Femur (tissue), 1 donor: ENCODE data around the gene PDSS1.
"Not testable (repeated sequence)": the region's sequence is repeated elsewhere in the genome, so short reads cannot be mapped to it uniquely, and the experiment has no call there.

Experiments used
- DNase-seq: peaks from one replicate; pipeline ENCODE4 v3.0.0-alpha.2; 2017

Gene PDSS1

GRCh38 chr10:26697163-26697921, at the start of gene PDSS1:
PDSS1 (plus strand) TSS chr10:26697701; CDS start chr10:26697712, 11 bp downstream.
- DNase-seq: peak; percentile 82

DNA sequence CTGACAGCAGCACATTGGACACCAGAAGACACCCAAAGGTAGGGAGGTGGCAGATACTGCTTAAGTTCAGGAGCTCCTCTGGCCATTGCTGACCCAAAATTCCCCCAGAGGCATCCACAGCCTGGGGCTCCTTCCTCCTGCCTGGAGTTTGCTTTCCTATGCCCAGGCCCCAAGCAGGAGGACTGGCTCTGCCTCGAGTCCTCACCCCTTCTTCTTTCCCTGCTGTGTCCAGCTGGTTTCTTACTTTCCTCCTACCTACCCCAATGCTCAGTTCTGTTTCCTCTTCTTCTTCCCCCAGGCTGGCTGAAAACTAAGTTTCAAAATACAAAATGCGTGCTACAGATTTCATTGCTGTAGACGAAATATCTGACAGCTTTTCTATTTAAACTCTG, 49.3 kb upstream of the PDSS1 start:
- not testable (repeated sequence) for DNase-seq

- DNase-seq: no peak
Measured at GRCh38 chr10:26650406-26650805, 47.1 kb upstream of the PDSS1 start.

GRCh38 chr10:26651476-26651875, 46.0 kb upstream of the PDSS1 start:
- not testable (repeated sequence) for DNase-seq

DNA sequence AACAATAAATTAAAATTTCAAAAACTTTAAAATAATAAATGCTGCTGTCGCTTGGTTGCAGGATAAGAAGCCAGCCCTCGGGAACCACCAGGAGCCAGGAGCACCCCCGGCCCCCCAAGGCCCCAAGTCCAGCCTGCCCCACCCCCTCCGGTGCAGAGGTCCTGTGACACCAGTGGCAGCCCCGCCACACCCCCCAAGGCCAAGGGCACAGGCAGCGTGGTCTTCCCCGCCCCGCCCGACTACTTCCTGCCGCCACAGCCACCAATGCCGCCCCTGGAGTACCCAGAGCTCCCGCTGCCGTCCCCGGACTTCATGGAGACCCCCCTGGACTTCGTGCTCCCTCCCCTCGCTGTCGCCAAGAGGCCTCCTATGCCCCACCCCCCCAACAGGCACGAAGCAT, 44.5 kb upstream of the PDSS1 start:
- no peak for DNase-seq

GRCh38 chr10:26655746-26656145, 41.8 kb upstream of the PDSS1 start:
- no peak for DNase-seq

DNA sequence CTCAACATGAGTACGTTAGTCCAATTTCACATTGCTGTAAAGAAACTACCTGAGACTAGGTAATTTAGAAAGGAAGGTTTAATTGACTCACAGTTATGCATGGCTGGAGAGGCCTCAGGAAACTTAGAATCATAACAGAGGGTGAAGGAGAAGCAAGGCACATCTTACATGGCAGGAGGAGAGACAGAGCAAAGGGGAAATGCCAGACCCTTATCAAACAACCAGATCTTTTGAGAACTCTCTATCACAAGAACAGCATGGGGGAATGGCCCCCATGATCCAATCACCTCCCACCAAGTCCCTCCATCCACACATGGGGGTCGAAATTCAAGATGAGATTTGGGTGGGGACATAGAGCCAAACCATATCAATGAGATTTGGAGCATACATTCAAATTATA, 34.6 kb upstream of the PDSS1 start:
- no peak for DNase-seq

GRCh38 chr10:26665080-26666048, 32.1 kb upstream of the PDSS1 start:
- no peak for DNase-seq

DNA sequence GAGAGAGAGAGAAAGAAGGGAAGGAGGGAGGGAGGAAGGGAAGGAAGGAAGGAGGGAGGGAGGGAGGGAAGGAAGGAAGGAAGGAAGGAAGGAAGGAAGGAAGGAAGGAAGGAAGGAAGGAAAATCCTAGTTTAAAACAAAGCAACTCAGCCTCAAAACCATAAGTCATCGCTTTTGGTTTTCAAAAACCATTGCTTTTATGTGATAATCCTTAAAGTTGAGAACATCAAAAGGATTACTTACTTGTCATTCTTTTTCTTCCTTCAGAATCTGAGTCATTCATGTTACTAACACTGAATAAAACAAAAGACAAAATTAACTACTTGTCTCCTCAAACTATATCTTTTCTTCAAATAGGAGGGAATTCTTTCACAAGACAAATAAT, 21.6 kb upstream of the PDSS1 start:
- no peak for DNase-seq

- DNase-seq: no peak
Measured at GRCh38 chr10:26679588-26679987, 17.9 kb upstream of the PDSS1 start.

DNA sequence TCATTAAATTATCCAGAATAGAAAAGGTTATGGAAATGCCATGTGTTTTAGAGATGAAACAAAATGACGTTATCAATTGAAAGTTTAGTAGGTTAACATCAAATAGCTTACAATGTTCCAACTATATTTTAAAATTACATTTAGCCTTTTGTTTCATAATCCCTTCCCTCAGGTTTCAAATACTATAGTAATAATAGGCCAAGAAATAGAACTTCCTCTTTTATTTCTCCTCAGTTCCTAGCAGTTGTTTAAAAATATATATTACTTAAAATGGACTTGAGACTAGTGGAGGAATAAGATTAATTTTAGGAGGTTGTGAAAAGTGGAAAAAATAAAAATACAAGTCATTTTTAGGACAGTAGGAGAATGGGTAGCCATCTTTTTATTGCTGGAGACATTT, 16.4 kb upstream of the PDSS1 start:
- DNase-seq: no peak

GRCh38 chr10:26681971-26682370, 15.5 kb upstream of the PDSS1 start:
- DNase-seq: not testable (repeated sequence)

DNA sequence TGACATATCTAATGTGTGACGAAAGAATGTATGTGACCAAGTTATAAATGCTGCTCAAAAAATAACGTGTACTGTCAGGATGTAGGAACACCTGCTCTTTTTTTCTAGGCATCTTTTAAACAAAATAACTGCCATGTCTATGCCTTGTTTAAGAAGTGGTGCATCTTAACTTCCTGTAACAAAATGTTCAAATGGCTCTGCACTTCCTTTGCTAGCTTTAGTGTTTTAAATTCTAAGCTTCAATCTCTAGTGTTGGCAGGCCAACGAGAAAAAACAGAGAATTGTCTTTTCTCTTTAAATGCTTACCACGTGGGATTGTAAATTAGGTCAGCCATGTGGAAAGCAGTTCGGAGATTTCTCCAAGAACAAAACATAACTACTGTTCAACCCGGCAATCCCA, 14.6 kb upstream of the PDSS1 start:
- no peak for DNase-seq

- not testable (repeated sequence) for DNase-seq
Measured at GRCh38 chr10:26684667-26685264, 12.7 kb upstream of the PDSS1 start.

GRCh38 chr10:26685441-26685840, 12.1 kb upstream of the PDSS1 start:
- no peak for DNase-seq

- no peak for DNase-seq
Measured at GRCh38 chr10:26689399-26689798, 8.1 kb upstream of the PDSS1 start.

- DNase-seq: no peak
Measured at GRCh38 chr10:26690731-26691475, 6.6 kb upstream of the PDSS1 start.

DNA sequence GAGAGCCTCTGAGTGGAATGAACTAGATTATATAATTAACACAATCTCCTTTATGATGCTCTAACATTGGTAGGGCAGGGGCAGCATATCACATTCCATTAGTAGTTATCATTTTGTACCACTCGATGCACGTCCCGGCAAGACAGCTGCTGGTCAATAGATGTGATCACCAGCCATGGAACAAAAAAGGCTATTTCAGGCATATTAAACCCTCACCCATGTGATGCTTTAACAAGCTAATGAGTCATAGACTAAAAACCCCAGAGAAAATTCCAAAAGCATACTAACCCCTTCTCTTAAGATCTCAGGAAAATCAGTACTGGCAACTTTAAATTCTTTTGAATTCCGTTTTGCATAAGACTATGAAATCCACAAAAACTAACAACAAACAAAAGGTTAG, 3.0 kb upstream of the PDSS1 start:
- DNase-seq: not testable (repeated sequence)

DNA sequence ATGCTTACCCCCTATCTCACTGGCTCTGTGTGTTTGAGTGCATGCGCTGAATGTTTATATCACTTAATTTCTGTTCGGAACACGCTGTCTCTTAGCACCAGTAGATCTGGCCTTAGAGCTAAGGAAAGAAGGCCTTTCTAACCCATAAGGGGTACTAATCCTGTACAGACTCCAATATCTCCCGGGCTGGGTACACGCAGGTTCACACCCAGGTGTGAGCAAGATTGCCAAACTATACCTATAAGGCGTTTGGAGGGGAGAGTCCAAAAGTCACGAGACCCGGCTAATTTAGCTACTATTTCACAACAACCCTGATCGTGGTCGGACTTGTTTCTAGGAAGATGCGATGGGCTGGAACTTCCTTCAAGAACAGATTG, 727 bp upstream of the PDSS1 start:
- no peak for DNase-seq

GRCh38 chr10:26697922-26698608, 564 bp downstream of the PDSS1 start:
- no peak for DNase-seq

DNA sequence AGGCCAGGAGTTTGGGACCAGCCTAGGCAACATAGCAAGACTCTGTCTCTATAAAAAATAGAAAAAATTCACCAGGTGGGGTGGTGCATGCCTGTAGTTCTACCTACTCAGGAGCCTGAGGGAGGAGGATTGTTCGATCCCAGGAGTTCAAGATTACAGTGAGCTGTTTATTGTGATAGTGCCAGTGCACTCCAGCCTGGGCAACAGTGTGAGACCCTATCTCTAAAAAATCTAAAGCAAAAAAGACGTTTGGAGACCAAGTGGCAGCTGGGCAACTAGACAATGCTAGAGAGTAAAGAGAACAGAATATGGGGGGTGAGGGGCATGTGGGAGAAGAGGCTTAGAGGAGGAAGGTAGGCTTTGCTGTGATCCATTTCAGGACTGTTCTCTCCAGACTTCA, 1.4 kb downstream of the PDSS1 start:
- DNase-seq: no peak

DNA sequence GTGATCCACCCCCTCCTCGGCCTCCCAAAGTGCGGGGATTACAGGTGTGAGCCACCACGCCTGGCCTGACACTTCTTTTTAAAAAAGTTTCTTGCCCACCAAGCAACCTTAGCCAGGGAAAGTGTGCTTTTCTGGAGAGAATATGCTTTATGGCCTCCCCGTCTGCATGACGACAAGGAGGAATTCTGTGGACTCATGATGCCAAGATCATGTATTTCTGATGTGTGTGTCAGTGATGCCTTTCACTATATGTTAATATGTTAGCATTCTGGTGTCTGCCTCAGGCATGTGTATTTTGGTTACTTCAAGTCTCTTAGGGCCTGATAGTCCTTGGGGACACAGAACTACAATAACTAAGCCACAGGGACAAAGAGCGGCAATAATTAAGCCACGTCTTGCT, 2.1 kb downstream of the PDSS1 start:
- DNase-seq: no peak
